ENCODE results near the gene CMTM3.
"Not testable (repeated sequence)": the region's sequence is repeated elsewhere in the genome, so short reads cannot be mapped to it uniquely, and the experiment has no call there.

The CMTM3 gene

GRCh38 chr16:66585481-66586239, 18.8 kb upstream of the CMTM3 start:
- DNase-seq: no peak

- DNase-seq: no peak
These were observed 16.5 kb upstream of the CMTM3 start for GRCh38 chr16:66587881-66588600.

GRCh38 chr16:66588981-66589713, 15.4 kb upstream of the CMTM3 start:
- peak; percentile 65 for DNase-seq

GRCh38 chr16:66590322-66590721, 14.2 kb upstream of the CMTM3 start:
- no peak for DNase-seq

- no peak for DNase-seq
These were observed 13.5 kb upstream of the CMTM3 start for GRCh38 chr16:66591018-66591417.

GRCh38 chr16:66592241-66592640, 12.3 kb upstream of the CMTM3 start:
- no peak for DNase-seq

- no peak for DNase-seq
These were observed 11.7 kb upstream of the CMTM3 start for GRCh38 chr16:66592814-66593213.

- DNase-seq: no peak
These were observed 9.8 kb upstream of the CMTM3 start for GRCh38 chr16:66594739-66595138.

- not testable (repeated sequence) for DNase-seq
These were observed 7.9 kb upstream of the CMTM3 start for GRCh38 chr16:66596559-66596958.

- DNase-seq: no peak
These were observed 7.3 kb upstream of the CMTM3 start for GRCh38 chr16:66596986-66597848.

- DNase-seq: no peak
These were observed 6.4 kb upstream of the CMTM3 start for GRCh38 chr16:66598111-66598510.

- DNase-seq: no peak
These were observed 4.8 kb upstream of the CMTM3 start for GRCh38 chr16:66599726-66600125.

- DNase-seq: no peak
These were observed 4.0 kb upstream of the CMTM3 start for GRCh38 chr16:66600477-66600876.

- no peak for DNase-seq
These were observed 3.0 kb upstream of the CMTM3 start for GRCh38 chr16:66601471-66601870.

GRCh38 chr16:66603537-66604375, 748 bp upstream of the CMTM3 start:
- DNase-seq: peak; percentile 68

- no peak for DNase-seq
These were observed 874 bp downstream of the CMTM3 start for GRCh38 chr16:66605177-66605978.

- no peak for DNase-seq
These were observed 1.7 kb downstream of the CMTM3 start for GRCh38 chr16:66605979-66606751.

GRCh38 chr16:66608241-66609138, 4.0 kb downstream of the CMTM3 start:
- peak; percentile 86 for DNase-seq

- DNase-seq: no peak
These were observed 4.6 kb downstream of the CMTM3 start for GRCh38 chr16:66609139-66609510.
